Mesothelial cell of epicardium (in vitro differentiated cells): ENCODE results near the gene ADARB1. TPM values are rescaled to one million over a fixed set of nuclear protein-coding genes. Genes with fewer than 3 reads are reported as not detected.

Experiments used
- DNase-seq, 2 experiments: peaks; one replicate each; pipeline ENCODE4 v3.0.0; 2021; ENCODE audit warnings: low spot score in 2 of 2; ENCODE audit not compliant: unreplicated experiment in 2 of 2
- H3K27ac Mint-ChIP-seq: 2 replicates; pipeline ENCODE4 v1.8.0; 2021; ENCODE audit warnings: mixed read lengths
- H3K27me3 Mint-ChIP-seq: 2 replicates; pipeline ENCODE4 v1.8.0; 2021; ENCODE audit warnings: low read depth, mixed read lengths
- H3K36me3 Mint-ChIP-seq: 2 replicates; pipeline ENCODE4 v1.8.0; 2021; ENCODE audit warnings: mixed read lengths
- H3K4me1 Mint-ChIP-seq: 2 replicates; pipeline ENCODE4 v1.8.0; 2021; ENCODE audit warnings: mixed read lengths
- H3K4me3 Mint-ChIP-seq: 2 replicates; pipeline ENCODE4 v1.8.0; 2021; ENCODE audit warnings: mild to moderate bottlenecking, moderate library complexity, mixed read lengths
- H3K9me3 Mint-ChIP-seq: 2 replicates; pipeline ENCODE4 v1.8.0; 2021; ENCODE audit warnings: mixed read lengths
- total RNA-seq: library from RNA; stranded (reverse); gene quantifications from 3 replicates; pipeline ENCODE4 v1.2.1, GENCODE V29; 2021
- TF ChIP-seq, protein P1 (sequence below): fragments of 200-600 bp; sonication (generic); IDR thresholded peaks from one replicate; pipeline ENCODE4 v1.5.0; 2021; ENCODE audit warnings: antibody characterized with exemption; ENCODE audit not compliant: unreplicated experiment

The ADARB1 gene
- total RNA-seq, 1 donor from 2014 or later: 26.5 TPM

DNA sequence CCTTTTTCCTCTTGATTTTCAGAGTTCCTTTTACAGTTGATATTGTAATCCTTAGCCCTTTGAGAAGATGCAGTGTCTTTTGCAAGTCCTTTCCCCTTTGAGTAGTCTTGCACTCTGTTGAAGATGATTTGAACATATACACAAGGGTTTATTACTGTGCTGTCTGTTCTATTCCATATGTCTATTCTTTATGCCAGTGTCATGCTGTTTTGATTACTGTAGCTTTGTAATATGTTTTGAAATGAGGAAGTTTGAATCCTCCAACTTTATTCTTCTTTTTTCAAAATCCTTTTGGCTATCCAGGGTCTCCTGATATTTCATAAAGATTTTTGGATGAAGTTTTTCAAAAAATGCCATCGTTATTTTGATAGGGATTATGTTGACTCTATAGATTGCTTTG, 112.3 kb downstream of the ADARB1 start:
- Mint-ChIP-seq H3K4me3 (no peak overlapping the region), H3K9me3 (peaks cover 45% of the 10 kb centered on the region), H3K27me3 (no peaks in the 10 kb centered on the region), H3K4me1 (no peaks in the 10 kb centered on the region), H3K27ac (no peak overlapping the region), H3K36me3 (peaks cover 70% of the 10 kb centered on the region)
- DNase-seq: no peak
- TF ChIP-seq, protein P1, sequence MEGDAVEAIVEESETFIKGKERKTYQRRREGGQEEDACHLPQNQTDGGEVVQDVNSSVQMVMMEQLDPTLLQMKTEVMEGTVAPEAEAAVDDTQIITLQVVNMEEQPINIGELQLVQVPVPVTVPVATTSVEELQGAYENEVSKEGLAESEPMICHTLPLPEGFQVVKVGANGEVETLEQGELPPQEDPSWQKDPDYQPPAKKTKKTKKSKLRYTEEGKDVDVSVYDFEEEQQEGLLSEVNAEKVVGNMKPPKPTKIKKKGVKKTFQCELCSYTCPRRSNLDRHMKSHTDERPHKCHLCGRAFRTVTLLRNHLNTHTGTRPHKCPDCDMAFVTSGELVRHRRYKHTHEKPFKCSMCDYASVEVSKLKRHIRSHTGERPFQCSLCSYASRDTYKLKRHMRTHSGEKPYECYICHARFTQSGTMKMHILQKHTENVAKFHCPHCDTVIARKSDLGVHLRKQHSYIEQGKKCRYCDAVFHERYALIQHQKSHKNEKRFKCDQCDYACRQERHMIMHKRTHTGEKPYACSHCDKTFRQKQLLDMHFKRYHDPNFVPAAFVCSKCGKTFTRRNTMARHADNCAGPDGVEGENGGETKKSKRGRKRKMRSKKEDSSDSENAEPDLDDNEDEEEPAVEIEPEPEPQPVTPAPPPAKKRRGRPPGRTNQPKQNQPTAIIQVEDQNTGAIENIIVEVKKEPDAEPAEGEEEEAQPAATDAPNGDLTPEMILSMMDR: no peak

DNA sequence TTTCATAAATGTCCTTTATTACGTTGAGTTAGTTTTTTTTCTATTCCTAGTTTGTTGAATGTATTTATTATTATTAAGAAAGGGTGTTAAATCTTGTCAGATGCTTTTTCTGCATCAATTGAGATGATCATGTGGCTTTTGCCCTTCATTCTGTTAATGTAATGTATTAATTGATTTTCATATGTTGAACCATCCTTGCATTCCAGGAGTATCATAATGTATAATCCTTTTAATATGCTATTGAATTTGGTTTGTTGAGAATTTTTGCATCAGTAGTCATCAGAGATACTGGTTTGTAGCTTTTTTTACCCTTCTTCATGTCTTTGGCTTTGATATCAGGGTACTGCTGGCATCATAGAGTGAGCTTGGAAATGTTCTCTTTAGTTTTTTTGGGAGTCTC, 113.3 kb downstream of the ADARB1 start:
- DNase-seq: no peak
- peaks cover 45% of the 10 kb centered on the region for H3K9me3 Mint-ChIP-seq
- peaks cover 77% of the 10 kb centered on the region for H3K36me3 Mint-ChIP-seq
- no peaks in the 10 kb centered on the region for H3K27me3 Mint-ChIP-seq
- TF ChIP-seq, protein P1: no peak
- no peaks in the 10 kb centered on the region for H3K4me1 Mint-ChIP-seq
- H3K4me3 Mint-ChIP-seq: no peak overlapping the region
- H3K27ac Mint-ChIP-seq: no peak overlapping the region

DNA sequence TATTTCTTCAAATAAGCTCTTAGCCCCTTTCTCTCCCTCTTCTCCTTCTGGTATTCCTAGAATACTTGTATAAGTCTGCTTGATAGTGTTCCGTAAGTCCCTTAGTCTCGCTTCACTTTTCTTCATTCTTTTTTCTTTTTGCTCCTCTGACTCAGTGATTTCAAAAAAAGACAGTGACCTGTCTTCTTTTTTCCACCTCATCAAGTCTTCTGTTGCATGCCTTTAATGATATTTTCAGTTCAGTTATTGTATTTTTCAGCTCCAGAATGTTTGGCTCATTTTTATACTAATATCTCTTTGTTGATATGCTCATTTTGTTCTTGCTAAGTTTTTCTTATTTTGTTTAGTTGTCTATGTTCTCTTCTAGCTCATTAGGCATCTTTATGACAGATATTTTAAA, 115.6 kb downstream of the ADARB1 start:
- H3K4me3 Mint-ChIP-seq: no peak overlapping the region
- peaks cover 45% of the 10 kb centered on the region for H3K9me3 Mint-ChIP-seq
- H3K27me3 Mint-ChIP-seq: no peaks in the 10 kb centered on the region
- TF ChIP-seq, protein P1: no peak
- H3K27ac Mint-ChIP-seq: no peak overlapping the region
- peaks cover 76% of the 10 kb centered on the region for H3K36me3 Mint-ChIP-seq
- no peaks in the 10 kb centered on the region for H3K4me1 Mint-ChIP-seq
- no peak for DNase-seq

DNA sequence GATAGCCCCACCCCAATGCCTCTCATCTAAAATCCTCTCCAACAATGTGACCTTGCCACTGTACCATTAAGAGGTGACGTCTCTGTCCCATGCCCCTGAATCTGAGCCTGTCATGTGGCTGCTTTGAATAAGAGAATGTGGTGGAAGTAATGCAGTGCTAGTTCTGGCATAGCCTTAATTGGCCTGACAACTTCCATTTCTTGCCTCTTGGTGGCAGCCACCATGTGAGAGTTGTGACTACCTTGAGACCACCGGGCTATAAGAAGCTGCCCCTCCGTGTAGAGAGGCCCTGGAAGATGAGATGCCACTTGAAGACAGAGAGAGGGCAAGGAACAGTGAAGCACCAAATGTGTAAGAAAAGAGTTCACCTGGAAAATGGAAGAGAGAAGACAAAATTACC, 118.0 kb downstream of the ADARB1 start:
- H3K36me3 Mint-ChIP-seq: peaks cover 52% of the 10 kb centered on the region
- TF ChIP-seq, protein P1: no peak
- H3K4me1 Mint-ChIP-seq: no peaks in the 10 kb centered on the region
- no peak for DNase-seq
- no peak overlapping the region for H3K4me3 Mint-ChIP-seq
- H3K9me3 Mint-ChIP-seq: peaks cover 36% of the 10 kb centered on the region
- no peak overlapping the region for H3K27ac Mint-ChIP-seq
- no peaks in the 10 kb centered on the region for H3K27me3 Mint-ChIP-seq

DNA sequence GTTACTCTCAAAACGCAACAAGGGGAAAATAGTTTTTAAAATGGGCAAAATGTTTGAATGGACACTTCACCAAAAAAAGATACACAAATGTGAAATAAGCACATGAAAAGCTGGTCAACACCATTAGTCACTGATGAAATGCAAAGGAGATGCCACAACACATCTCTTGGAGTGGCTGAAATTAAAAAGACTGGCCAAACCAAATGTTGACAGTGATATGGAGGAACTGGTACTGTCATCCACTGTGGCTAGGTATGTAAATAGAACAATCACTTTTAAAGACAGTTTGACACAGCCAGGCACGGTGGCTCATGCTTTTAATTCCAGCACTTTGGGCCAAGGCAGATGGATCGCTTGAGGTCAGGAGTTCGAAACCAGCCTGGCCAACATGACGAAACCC, 122.2 kb downstream of the ADARB1 start:
- peaks cover 13% of the 10 kb centered on the region for H3K36me3 Mint-ChIP-seq
- no peak for DNase-seq
- TF ChIP-seq, protein P1: no peak
- H3K4me3 Mint-ChIP-seq: no peak overlapping the region
- no peaks in the 10 kb centered on the region for H3K27me3 Mint-ChIP-seq
- H3K27ac Mint-ChIP-seq: no peak overlapping the region
- no peaks in the 10 kb centered on the region for H3K4me1 Mint-ChIP-seq
- H3K9me3 Mint-ChIP-seq: no peaks in the 10 kb centered on the region

DNA sequence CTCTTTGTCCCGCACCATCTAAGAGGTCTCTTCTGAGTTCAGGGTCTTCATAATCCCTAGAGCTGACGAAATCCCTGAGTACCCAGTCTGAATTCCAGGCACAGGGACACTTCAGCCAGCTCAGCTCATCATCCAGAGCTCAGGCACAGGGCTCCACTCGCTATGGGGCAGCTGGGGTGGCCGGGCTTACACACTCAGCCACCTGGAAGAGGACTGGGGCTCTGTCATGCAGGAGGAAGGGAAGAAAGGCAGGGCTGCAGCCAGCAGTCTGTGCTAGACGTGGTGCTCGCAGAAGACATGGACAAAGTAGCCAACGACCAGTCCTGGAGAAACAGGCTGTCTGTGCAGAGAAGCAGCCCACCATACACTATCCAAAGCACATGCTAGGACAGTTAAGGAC, 124.8 kb downstream of the ADARB1 start:
- Mint-ChIP-seq H3K36me3 (no peaks in the 10 kb centered on the region), H3K9me3 (no peaks in the 10 kb centered on the region), H3K27ac (no peak overlapping the region), H3K27me3 (no peaks in the 10 kb centered on the region), H3K4me3 (no peak overlapping the region), H3K4me1 (no peaks in the 10 kb centered on the region)
- TF ChIP-seq, protein P1: no peak
- no peak for DNase-seq
